Body of pancreas (tissue), 4 donors: ENCODE measurements around the gene CCL23.
"Not testable (repeated sequence)": the region's sequence is repeated elsewhere in the genome, so short reads cannot be mapped to it uniquely, and the experiment has no call there.

Experiments
- POLR2A ChIP-seq, 3 donors: fragments of 450-650 bp; IDR thresholded peaks; one replicate each; pipeline ENCODE4 v1.6.1; 2016; ENCODE audit warnings: antibody characterized with exemption in 3 of 3, mild to moderate bottlenecking in 2 of 3
- TF ChIP-seq, protein P1 (sequence below), 7 experiments: fragments of 450-650 bp in 4 of 7; fragments of 200-600 bp in 3 of 7; sonication (generic) in 3 of 7; IDR thresholded peaks; one replicate each; pipeline ENCODE4 v1.5.1; 2016 to 2019; ENCODE audit warnings: antibody characterized with exemption in 7 of 7

DNA sequence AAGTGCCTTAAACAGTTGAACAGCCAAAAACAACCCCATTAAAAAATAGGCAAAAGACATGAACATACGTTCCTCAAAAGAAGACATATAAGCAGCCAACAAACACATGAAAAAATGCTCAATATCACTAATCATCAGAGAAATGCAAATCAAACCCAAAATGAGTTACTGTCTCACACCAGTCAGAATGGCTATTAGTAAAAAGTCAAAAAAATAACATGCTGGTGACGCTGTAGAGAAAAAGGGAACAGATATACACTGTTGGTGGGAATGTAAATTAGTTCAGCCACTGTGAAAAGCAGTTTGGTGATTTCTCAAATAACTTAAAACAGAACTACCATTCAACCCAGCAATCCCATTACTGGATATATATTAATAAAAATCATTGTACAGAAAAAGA, 22.4 kb downstream of the CCL23 start:
- TF ChIP-seq, protein P1, sequence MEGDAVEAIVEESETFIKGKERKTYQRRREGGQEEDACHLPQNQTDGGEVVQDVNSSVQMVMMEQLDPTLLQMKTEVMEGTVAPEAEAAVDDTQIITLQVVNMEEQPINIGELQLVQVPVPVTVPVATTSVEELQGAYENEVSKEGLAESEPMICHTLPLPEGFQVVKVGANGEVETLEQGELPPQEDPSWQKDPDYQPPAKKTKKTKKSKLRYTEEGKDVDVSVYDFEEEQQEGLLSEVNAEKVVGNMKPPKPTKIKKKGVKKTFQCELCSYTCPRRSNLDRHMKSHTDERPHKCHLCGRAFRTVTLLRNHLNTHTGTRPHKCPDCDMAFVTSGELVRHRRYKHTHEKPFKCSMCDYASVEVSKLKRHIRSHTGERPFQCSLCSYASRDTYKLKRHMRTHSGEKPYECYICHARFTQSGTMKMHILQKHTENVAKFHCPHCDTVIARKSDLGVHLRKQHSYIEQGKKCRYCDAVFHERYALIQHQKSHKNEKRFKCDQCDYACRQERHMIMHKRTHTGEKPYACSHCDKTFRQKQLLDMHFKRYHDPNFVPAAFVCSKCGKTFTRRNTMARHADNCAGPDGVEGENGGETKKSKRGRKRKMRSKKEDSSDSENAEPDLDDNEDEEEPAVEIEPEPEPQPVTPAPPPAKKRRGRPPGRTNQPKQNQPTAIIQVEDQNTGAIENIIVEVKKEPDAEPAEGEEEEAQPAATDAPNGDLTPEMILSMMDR (IDR thresholded peaks at IDR 0.05) = not testable (repeated sequence)
- not testable (repeated sequence) for TF ChIP-seq POLR2A (IDR thresholded peaks at IDR 0.05)
